HepG2 (cell line): Measurements from ENCODE around the gene CSNK1G1. TPM values are rescaled to one million over a fixed set of nuclear protein-coding genes. Genes with fewer than 3 reads are reported as not detected.

ENCODE experiments used
- BORCS8-MEF2B ChIP-seq: sonication (generic); formaldehyde crosslinking; IDR thresholded peaks from 2 replicates; pipeline ENCODE4 v1.8.0; 2022; ENCODE audit warnings: mild to moderate bottlenecking, missing genetic modification reagents
- CCAR2 ChIP-seq: fragments of 200-400 bp; formaldehyde crosslinking; optimal IDR thresholded peaks from 2 replicates; pipeline ENCODE3; 2018; ENCODE audit warnings: low read depth, mild to moderate bottlenecking, low read length, moderate library complexity
- HOXA9 ChIP-seq: sonication (generic); formaldehyde crosslinking; IDR thresholded peaks from 2 replicates; pipeline ENCODE4 v1.8.1; 2022; ENCODE audit warnings: missing genetic modification reagents, mild to moderate bottlenecking, moderate library complexity, borderline replicate concordance
- JUND ChIP-seq: sonication (generic); formaldehyde crosslinking; IDR thresholded peaks from 2 replicates; pipeline ENCODE4 v1.8.0; 2022; ENCODE audit warnings: mild to moderate bottlenecking, missing genetic modification reagents
- KDM5B ChIP-seq: sonication (generic); formaldehyde crosslinking; IDR thresholded peaks from 2 replicates; pipeline ENCODE4 v1.4.0; 2020; ENCODE audit warnings: missing genetic modification reagents, mild to moderate bottlenecking, borderline replicate concordance
- NAIF1 ChIP-seq: sonication (generic); formaldehyde crosslinking; IDR thresholded peaks from 2 replicates; pipeline ENCODE4 v1.5.0; 2020; ENCODE audit warnings: mild to moderate bottlenecking, missing genetic modification reagents, borderline replicate concordance
- PHF8 ChIP-seq: sonication (generic); formaldehyde crosslinking; IDR thresholded peaks from 2 replicates; pipeline ENCODE4 v1.5.0; 2020; ENCODE audit warnings: missing genetic modification reagents
- RFX3 ChIP-seq: IDR thresholded peaks from 2 replicates; pipeline ENCODE4 v1.6.1; 2016; ENCODE audit warnings: missing biosample characterization, missing genetic modification reagents
- ZBTB1 ChIP-seq: sonication (generic); formaldehyde crosslinking; IDR thresholded peaks from 2 replicates; pipeline ENCODE4 v1.4.0; 2020; ENCODE audit warnings: missing genetic modification reagents, borderline replicate concordance
- ZBTB10 ChIP-seq: sonication (generic); formaldehyde crosslinking; IDR thresholded peaks from 2 replicates; pipeline ENCODE4 v1.4.0; 2020; ENCODE audit warnings: missing genetic modification reagents, borderline replicate concordance
- ZBTB20 ChIP-seq: sonication (generic); formaldehyde crosslinking; IDR thresholded peaks from 2 replicates; pipeline ENCODE4 v1.8.1; 2023; ENCODE audit warnings: missing genetic modification reagents, low read depth, mild to moderate bottlenecking, borderline replicate concordance
- ZFP36 ChIP-seq: fragments of 150-350 bp; IDR thresholded peaks from 2 replicates; pipeline ENCODE4 v1.6.1; 2018; ENCODE audit warnings: borderline replicate concordance, low read length, low read depth; ENCODE audit not compliant: partially characterized antibody
- ZFP41 ChIP-seq: sonication (generic); formaldehyde crosslinking; IDR thresholded peaks from 2 replicates; pipeline ENCODE4 v1.4.0; 2020; ENCODE audit warnings: mild to moderate bottlenecking, missing genetic modification reagents, borderline replicate concordance
- ZFX ChIP-seq: sonication (generic); formaldehyde crosslinking; IDR thresholded peaks from 2 replicates; pipeline ENCODE4 v1.4.0; 2020; ENCODE audit warnings: mild to moderate bottlenecking, low read depth, missing genetic modification reagents, moderate library complexity
- ZNF280B ChIP-seq: sonication (generic); formaldehyde crosslinking; IDR thresholded peaks from 2 replicates; pipeline ENCODE4 v1.5.0; 2020; ENCODE audit warnings: missing genetic modification reagents, mild to moderate bottlenecking, borderline replicate concordance
- ZNF362 ChIP-seq: sonication (generic); formaldehyde crosslinking; IDR thresholded peaks from 2 replicates; pipeline ENCODE4 v1.4.0; 2020; ENCODE audit warnings: missing genetic modification reagents, mild to moderate bottlenecking, borderline replicate concordance
- ZNF451 ChIP-seq: sonication (generic); formaldehyde crosslinking; IDR thresholded peaks from 2 replicates; pipeline ENCODE4 v1.5.0; 2020; ENCODE audit warnings: mild to moderate bottlenecking, missing genetic modification reagents
- ZNF543 ChIP-seq: sonication (generic); formaldehyde crosslinking; IDR thresholded peaks from 2 replicates; pipeline ENCODE4 v1.4.0; 2020; ENCODE audit warnings: mild to moderate bottlenecking, missing genetic modification reagents
- ZNF691 ChIP-seq: sonication (generic); formaldehyde crosslinking; IDR thresholded peaks from 2 replicates; pipeline ENCODE4 v1.4.0; 2020; ENCODE audit warnings: missing genetic modification reagents, low read depth, mild to moderate bottlenecking, borderline replicate concordance
- ZNF772 ChIP-seq: sonication (generic); formaldehyde crosslinking; IDR thresholded peaks from 2 replicates; pipeline ENCODE4 v1.5.0; 2020; ENCODE audit warnings: mild to moderate bottlenecking, missing genetic modification reagents
- ZNF891 ChIP-seq: sonication (generic); formaldehyde crosslinking; IDR thresholded peaks from 2 replicates; pipeline ENCODE4 v1.5.0; 2020; ENCODE audit warnings: mild to moderate bottlenecking, missing genetic modification reagents
- ZSCAN25 ChIP-seq: sonication (generic); formaldehyde crosslinking; IDR thresholded peaks from 2 replicates; pipeline ENCODE4 v1.8.0; 2022; ENCODE audit warnings: mild to moderate bottlenecking, missing genetic modification reagents
- polyA plus RNA-seq, 8 experiments: library from polyadenylated mRNA; depleted of rRNA in 3 of 8; stranded (reverse) in 7 of 8; unstranded in 1 of 8; fragments of >200 nt; fragmentation: Illumina TruSeq in 4 of 8; extraction: Trizol in 4 of 8; gene quantifications; 2 replicates each; pipeline versions ENCODE4 v1.2.1 to v1.2.3, GENCODE V29; 2011 to 2016; ENCODE audit warnings: low read depth in 4 of 8, missing spikeins in 1 of 8, mixed read lengths in 1 of 8; ENCODE audit not compliant: insufficient read depth in 1 of 8
- total RNA-seq, 5 experiments: library from RNA; depleted of rRNA; stranded (reverse); fragments of >200 nt; fragmentation: Illumina TruSeq; extraction: Trizol; gene quantifications; 2 replicates each; pipeline ENCODE4 v1.2.3, GENCODE V29; 2016; ENCODE audit warnings: low read depth in 1 of 5

CSNK1G1 gene
- total and polyA plus RNA-seq, 2 of the 13 experiments (the other 11 are each of a cell fraction or from before 2014, with no cell fraction given), result 8.5 to 12.6 TPM

- TF ChIP-seq ZNF891 (peak; percentile 97), ZBTB1 (CRISPR knock-in tag) (no peak), ZNF691 (CRISPR knock-in tag) (peak; percentile 97), HOXA9 (CRISPR knock-in tag) (peak; percentile 69; the same call in 1 of the 2 replicates), CCAR2 (peak; percentile 94), RFX3 (CRISPR knock-in tag) (peak; percentile 48; the same call in 1 of the 2 replicates), ZNF772 (CRISPR knock-in tag) (peak; percentile 97), ZBTB20 (CRISPR knock-in tag) (peak; percentile 95), JUND (CRISPR knock-in tag) (peak; percentile 69), ZSCAN25 (CRISPR knock-in tag) (peak; percentile 59), ZNF543 (CRISPR knock-in tag) (peak; percentile 95; the same call in 1 of the 2 replicates), ZFX (CRISPR knock-in tag) (peak; percentile 88), ZNF280B (CRISPR knock-in tag) (peak; percentile 95), BORCS8-MEF2B (CRISPR knock-in tag) (peak; percentile 94), PHF8 (CRISPR knock-in tag) (peak; percentile 92), ZFP36 (no peak), ZNF451 (CRISPR knock-in tag) (peak; percentile 89; the same call in 1 of the 2 replicates), ZBTB10 (CRISPR knock-in tag) (peak; percentile 70; the same call in 1 of the 2 replicates), ZFP41 (CRISPR knock-in tag) (peak; percentile 88; the same call in 1 of the 2 replicates), NAIF1 (peak; percentile 73), ZNF362 (peak; percentile 80; the same call in 1 of the 2 replicates), KDM5B (CRISPR knock-in tag) (peak; percentile 96)
These were observed 31.7 kb upstream of the CSNK1G1 start, which contains the start of gene TRIP4 (continued) for GRCh38 chr15:64387562-64388168.
